ENCODE measurements around the gene SLC22A17.

Gene SLC22A17

DNA sequence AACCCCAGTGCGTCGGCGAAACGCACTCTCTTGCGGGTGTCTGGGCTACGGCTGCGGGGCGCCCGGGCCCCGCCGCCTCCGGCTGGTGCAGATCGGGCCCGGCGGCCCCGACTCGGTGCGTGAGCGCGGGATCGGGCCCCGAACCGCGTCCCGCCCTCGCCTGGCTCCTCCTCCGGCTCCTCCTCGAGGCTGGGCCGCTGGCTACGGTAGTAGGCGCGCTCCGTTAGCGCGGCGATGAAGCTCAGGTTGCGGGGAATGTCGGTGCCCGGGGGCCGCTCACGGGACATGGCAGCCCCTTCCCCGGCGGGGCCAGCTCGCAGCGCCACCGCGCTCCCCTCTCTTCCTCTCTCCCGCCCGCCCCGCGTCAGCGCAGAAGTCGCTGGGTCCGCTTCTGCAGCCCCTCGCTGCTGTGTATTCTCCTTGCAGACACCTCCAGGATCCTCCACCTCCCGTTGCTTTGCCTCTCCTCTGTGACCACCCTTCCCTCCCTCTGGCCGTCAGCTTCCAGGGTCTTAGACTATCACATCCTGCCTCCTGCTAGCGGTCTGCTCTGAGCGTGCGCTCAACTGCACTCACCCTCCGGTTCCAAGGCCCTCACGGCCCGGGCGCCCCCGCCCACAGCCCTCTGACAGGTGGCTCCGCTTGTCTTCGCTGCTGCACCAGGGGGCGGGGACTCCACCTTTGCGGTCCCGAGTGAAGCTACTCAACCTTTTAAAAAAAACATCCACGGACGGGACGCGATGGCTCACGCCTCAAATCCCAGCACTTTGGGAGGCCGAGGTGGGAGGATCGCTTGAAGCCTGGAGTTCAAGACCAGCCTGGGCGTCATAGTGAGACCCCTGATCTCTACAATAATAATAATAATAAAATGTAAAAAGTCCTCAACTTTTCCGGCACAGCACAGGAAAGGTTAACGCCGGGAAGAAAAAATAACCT is 50.1 kb downstream of the SLC22A17 start, which contains the start of gene PPP1R3E:
Gene PPP1R3E, minus strand, starts transcription at position 570 of the 936 bp plus-strand sequence. Its CDS starts 283 bp downstream, at position 287.
- peak; percentile 88 for DNase-seq

DNA sequence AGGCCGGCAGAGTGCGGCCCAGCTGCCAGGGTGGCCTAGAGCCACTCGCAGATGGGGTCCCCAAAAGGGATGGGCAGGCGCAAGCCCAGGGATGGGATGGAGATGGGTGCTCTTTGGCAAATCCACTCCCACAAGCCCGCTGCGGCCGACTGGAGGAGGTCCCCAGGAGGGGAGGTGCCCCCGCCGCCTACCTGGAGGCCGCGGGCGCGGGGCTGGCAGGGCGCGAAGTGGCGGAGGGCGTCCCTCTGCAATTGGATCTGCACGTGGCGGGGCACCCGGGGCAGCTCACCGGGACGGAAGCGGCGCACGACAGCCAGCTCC is 50.8 kb downstream of the SLC22A17 start:
- DNase-seq = no peak

DNA sequence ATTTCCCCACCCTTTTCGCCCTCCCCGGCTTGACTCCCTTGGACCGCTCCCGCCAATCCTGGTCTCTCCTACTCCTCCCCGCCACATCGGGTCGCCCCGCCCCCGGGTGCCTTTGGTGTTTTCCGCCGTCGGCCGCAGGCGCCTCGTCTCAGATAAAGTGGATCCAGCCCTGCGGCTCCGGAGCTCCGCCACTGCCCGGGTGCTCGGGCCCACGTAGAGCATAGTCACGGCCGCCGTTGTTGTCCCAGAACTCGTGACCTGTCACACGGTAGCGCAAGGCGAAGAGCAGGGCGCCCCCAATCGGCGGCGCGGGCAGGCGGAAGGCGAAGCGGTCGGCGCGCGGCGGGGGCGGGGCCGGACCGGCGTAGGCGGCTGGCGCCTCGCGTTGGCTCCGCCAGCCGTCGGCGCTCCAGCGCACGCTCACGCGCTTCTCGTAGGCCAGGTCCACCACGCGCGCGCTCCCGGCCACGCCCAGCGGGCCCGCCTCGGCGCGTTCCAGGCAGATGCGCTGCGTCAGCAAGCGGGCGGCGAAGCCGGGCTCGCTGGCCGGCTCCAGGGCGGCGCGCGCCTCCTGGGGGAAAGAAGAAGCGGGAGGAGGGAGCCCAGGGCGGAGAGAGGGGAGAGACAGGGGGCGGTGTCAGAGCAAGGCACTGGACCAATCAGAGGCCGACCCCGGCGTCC is 51.3 kb downstream of the SLC22A17 start:
- peak; percentile 97 for DNase-seq

DNA sequence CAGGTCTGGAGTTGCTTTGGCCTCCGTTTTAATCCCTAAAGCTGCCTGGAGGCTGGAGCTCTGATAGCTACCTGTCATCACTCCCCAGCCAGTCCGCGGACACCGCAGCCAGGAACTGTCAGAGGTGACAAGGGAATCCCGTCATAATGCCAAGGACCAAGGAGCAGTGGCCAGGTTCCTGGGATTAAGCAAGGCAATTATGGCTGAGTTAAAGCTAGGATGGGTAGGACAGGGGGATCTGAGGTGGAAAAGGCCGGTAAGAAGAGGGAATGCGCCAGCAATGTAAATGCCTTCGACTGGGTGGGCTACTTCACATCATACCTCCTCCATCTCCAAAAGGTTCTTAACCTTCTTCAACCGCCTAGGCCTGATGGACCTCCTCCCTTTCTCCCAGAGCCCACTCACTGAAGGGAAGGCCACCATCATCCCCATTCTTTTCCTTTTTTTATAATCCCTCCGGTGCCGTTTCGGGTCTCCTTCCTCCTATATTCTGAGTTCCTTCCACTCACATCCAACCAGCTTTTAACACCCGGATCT is 51.9 kb downstream of the SLC22A17 start:
- no peak for DNase-seq

DNA sequence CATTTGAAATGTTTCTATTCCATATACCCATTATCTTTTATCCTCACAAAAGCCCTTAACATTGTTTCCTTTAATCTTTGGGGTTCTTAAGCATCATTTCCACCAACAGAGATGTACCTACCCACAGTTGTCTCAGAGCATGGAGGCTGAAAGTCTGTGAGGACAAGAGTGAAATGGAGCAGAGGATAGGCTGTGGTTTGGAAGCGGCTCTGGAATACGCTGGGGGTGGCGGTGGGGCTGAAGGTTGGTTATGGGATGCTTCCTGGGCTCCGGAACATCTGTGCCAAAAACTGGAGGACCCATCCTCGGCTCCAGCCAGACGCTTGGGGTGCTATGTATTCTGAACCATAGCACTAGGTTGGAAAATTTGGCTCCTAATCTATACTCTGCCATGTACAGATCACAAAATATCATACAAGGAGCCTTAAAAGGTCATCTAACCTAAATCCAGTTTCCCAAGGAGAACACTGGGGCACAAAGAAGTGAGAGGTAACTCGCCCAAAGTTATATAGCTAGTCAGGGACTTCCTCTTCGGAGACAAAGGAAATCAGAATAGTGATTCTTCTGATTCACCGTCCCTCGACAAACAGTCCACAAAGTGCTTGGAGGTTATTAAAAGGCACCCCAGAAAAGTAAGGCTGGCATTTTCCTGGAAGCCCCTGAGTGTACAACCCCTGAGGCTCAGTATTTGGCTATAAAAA is 52.6 kb downstream of the SLC22A17 start:
- no peak for DNase-seq

DNA sequence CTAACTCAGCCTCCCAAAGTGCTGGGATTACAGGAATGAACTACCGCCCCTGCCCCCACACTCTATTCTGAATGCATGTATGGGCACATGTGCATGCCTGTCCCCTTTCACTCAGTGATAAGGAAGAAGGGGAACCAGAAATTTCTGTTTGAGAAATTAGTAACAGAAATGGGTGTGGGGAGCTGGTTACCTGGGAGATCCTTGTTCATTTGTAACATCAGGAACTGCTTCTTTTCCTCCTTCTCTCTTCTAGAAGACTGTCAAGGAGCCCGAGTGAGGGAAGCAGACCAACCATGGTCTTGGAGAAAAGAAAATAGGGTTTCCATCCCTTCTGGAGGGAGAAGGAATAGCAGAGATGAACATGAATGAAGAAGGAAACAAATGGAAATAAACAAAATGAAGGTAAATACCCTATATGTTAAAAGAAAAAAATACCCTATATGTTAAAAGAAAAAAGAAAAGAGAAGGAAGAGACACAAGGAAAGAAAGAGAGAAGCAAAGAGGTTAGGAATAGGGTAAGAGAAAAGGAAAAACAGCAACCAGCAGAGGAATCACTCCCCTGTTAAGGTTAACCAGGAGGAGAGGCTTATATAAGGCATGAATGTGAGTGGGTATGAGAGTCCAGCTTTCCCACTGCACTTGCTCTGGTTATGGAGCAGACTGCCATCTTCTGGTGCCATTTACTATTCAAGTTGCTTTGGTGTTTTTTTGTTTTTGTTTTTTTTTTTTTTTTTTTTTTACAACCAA is 53.3 kb downstream of the SLC22A17 start:
- peak; percentile 53 for DNase-seq

- no peak for DNase-seq
Measured at GRCh38 chr14:23297611-23298277, 54.9 kb downstream of the SLC22A17 start.

- DNase-seq = no peak
Measured at GRCh38 chr14:23297096-23297495, 55.6 kb downstream of the SLC22A17 start.

All from CD4-positive, alpha-beta T cell treated with Interleukin-21 for 1 hour (primary cell).